M059J (cell line): ENCODE measurements around the gene PNCK. TPM values are rescaled to one million over a fixed set of nuclear protein-coding genes. Genes with fewer than 3 reads are reported as not detected.
A peak's percentile ranks its signal among the peaks of the same experiment; 100 is the strongest.

Experiments
- DNase-seq: peaks from one replicate; pipeline ENCODE4 v3.0.0-alpha.2; 2012; ENCODE audit warnings: low read depth
- total RNA-seq: library from RNA; depleted of rRNA; stranded (reverse); fragments of >200 nt; shearing (Covaris generic); gene quantifications from 2 replicates; pipeline ENCODE4 v1.2.3, GENCODE V29; 2014; rRNA removed

Gene PNCK
- total RNA-seq, 1 experiment from 2014 or later, result not detected

DNA sequence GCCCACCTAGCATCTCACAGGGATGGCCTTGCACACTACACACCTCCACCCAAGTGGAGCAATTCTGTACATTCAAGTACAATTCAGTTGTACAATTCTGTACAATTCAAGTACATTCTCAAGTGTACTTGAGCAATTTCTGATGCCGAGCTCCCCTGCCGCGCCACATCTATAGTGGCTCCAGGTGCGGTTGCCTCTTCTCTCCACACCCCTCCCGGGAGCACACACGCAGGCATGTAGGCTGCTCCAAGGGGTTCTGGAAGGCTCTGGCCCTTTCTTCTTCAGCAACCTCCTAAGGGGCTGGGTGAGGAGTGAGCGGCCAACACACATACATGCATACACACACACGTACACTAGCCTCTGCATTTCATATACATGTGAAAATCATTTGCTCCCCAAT, 45.5 kb downstream of the PNCK start:
- no peak for DNase-seq

DNA sequence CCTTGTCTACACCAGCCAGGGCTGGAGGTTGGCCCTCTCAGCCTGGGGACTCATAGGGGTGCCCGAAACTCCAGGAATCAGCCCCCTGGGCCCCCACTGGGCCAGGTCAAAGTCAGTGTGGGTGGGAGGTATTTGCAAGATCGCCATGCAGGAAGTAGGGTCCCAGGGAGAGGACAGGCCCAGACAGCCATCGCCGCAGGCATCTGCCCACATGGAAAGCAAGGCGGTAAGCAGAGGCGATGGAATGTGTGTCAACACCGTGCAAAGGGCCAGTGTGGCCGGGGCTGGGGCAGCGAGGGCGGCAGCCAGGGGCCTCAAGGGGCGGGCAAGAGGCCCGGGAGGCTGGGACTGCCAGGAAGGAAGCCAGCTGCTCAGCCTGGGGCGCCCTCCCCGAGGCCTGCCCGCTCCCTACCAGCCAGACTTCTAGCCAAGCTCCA, 45.9 kb downstream of the PNCK start:
- DNase-seq, result peak; percentile 21

DNA sequence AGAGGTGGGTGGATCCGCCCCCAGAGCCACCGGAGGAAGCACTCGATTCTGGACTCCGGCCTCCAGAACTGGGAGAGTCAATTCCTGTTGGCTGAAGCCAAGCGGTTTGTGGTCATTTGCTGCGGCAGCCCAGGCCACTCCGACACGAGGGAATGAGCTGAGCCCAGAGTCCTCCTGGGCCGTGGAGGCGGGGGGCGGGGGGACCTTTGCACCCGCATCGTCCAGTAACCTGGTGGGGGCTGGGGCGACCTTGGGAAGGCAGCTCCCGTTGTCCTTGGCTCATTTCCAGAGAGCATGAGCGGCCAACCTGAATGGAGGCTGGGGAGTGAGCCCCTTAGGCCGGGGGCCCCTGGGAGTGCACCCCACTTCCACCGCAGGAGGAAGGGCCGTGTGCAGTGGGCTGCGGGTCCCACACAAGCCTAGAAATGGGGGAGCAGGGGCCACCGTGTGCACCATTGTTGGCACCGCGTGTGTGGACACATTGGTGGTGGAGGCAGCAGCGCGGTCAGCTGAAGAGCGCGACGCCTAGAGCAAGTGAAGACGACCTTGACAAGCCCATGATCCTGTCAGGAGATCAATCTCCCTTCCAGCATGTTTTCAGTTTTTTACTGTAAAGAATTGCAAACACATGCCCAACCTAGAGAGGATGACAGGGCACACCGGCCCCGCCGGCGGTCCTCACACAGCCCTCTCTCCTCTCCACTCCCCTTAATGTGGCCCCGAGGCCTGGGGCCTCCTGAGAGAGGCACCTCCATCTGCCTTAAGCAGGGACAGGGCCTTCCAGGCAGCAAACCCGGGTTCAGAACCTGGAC, 46.5 kb downstream of the PNCK start:
- DNase-seq, result no peak

DNA sequence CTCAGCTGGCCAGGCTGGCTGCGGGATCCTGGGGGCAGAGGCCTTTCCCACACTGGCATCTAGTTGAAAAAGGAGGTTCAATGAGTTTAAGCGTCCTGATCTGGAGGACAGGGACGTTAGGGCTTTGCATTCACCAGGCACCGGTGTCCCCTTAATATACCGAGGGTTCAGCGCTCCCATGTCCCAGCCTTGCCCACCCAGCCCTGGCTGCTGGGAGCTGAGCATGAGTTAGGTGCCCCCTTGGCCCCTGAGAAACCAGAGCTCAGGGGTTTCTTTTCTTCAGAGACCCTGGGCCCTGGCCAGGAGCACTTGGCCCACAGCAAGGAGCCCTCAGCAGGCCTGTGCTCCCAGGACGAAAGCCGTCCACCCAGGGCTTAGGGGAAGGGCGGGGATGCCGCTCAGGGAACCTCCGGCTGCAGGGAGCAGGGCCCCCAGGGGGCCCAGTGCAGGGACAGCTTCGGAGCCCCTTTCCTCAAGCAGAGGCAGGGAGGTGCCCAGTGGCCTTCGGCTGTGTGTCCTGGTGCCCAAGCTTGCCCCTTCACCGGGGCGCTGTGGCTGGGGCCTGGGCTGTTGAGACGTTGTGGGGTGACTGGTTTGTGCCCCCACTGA, 47.5 kb downstream of the PNCK start:
- DNase-seq, result no peak

DNA sequence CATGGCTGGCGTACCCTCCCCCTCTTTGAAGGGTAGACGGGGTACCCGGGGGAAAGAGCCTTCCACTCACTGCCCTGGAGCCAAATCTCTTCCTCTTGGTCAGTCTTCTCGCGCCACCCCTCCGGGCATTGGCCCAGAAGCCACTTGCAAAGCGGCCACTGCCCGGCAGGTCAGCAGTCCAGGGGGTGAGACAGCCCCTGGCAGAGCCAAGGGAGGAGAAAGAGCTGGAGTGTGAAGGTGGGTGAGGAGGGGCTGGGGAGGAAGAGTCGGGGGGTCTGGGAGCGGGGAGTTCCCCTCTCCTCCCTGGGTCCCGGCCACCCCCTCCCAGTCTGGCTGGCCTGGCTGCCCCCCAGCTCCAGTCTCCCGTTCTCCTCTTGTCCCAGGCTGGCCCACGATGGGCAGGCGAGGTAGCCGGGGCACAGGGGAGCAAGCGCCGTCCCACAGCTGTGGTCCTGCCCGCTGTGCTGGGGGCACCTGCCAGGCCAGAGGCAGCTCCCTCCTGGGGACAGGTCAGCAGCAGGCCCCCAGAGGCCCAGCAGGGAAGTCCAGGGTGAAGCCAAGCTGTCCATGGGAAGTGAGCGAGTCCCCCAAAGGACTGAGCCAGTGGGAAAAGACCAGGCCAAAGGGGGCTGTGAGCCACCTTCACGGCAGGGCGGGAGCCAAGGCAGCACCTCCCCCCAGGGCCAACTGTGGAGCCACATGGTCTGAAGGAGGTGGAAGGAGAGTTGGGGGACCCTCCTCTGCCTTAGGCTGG, 48.2 kb downstream of the PNCK start:
- no peak for DNase-seq

DNA sequence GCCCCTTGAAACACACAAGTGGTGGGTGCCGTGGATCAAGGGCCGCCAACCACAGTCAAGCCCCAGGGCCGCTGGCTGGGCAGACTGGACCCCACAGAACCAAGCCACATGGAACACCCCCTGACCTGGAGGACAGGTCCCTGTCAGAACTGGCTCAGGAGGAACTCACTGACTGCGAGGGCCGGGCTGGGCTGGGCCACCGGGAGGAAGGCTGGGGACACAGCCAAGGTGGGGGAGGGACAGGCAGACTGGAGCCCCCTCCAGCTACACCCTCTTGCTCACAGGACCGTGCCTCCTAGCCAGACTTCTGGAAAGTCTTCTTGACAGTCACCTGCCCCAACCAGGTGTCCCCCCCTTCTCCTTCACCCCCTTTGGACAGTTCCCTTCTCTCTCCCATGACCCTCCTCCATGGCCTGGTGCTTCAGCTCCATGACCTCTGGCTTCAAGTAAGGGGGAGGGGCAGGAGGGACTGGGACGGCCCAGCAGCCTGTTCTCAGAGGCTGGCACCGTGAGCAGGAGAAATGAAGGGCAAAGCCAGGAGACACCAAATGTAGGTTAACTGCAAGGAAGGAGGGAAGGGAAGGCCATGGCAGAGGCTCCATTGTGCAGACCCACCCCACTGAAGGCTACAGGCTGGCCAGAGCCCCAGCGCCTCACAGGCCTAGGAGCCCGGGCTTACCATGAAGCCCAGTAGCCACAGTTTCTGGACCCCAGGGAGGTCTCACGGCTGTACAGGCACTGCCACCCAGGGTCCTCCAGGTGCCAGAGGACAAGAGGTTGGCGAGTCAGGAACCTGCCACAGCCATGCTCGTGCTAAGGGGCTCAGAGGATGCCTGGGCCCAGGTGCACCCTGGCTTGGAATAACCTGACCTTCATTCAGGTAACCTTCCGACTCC, 49.2 kb downstream of the PNCK start:
- DNase-seq, result no peak

DNA sequence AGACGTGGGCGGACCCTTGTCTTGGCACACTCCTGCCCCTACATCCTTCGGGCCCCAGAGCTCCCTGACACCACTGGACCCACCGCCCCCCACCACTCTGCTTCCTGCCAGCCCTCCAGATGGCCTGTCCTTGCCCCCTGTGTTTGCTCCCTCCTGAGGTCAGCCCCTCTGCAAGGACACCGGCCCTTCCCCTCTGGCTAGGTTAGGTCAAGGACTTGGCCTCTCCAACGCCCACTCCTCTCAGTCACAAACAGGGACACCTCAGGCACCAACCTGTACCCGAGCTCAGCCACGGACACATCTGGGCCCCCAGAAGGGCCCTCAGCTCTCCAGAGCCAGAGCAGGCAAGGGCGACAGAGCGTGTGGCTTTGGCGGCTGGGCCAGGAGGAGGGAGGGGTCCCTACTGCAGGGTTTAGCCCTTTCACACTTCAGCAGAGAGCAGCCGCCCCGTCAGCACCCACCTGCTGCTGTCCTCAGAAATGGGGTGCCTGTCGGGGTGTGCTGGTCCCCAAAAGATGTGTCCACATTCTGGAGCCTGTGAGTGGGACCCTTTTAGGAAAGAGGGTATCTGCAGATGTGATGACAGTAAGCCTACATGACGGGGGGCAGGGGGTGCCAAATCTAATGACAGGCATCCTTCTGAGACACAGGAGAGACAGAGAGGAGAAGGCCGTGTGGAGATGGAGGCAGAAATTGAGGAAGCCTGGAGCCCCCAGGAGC, 50.1 kb downstream of the PNCK start:
- no peak for DNase-seq

DNA sequence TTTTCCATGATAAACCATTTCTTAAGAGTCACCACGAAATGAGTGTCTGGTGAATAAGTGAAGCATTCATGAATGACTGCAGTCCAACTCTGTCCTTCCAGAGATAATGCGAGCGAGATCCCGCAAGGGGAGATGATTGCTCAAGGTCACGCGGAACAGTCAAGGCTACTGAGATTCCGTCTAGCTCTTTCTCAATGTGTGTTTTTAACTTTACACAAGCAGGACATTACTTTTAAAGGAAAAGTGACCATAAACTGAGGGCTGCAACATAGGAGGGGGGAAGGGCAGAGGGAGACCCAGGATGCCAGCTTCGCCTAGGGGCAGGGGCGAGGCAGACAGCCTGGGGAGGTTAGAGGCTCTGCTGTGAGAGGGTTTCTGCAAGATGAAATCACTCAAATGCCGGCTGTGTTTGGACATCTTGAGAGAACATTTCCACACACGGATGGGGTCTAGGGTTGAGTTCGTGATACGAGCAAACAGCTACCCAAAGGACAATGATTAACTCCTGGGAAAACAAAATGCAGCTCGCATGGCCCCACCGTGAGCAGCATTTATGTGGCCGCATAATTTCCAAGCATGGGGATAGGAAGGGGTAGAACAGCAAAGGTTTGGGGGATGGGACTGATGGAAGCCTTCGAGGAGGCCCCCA, 50.8 kb downstream of the PNCK start:
- no peak for DNase-seq

DNA sequence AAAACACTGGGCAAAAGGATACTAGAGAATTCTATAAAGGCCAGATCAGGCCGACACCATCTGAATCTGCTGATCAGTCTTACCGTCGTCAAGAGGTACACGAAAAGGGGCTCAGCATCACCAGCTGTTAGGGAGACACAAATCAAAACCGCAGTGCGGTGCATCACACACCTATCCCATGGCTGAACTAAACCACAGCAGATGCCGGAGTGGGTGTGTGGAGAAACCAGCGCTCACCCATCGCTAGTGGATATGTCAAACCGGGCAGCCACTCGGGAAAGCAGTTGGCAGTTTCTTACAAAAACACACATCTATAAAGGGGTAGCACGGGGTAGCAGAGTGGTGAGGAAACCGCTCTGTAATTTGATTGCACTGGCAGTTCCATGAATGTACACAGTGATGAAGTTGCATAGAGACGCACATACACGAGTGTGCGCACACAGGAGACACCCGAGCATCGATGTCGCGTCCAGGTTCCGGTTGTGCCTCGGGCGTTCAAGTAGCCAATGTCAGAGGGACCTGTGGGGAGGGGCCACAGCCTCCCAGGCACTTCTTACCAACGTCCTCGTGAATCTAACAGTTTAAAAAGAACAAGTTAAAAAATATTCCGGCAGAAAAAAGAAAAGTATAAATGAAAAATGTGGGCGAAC, 51.5 kb downstream of the PNCK start:
- DNase-seq, result no peak

DNA sequence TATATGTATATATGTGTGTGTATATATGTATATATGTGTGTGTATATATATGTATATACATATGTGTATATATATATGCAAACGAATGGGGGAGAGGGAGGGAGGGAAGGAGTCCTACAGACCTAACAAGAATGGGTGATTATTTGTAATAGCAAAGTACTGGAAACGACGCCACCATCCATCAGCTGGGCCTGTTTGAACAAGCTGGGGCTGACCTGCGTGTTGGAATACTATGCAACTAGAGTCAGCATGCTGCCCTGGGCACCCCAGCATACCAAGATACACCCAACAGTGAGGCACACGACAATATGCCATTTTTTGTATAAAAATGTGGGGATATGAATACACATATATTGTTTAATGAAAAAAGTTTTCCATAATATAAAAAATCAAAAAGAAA, 53.0 kb downstream of the PNCK start:
- no peak for DNase-seq

Other genes starting within 250 kb of the PNCK start
- gene TREX2, start 227.8 kb downstream of the PNCK start, total RNA-seq, result 1.6 TPM in 1 of 2 replicates, not detected in the other
- 76.0 and 85.3 TPM in 2 replicates for gene HAUS7, start 203.2 kb downstream of the PNCK start, total RNA-seq
- 53.3 TPM in 2 replicates for gene BGN, start 178.8 kb downstream of the PNCK start, total RNA-seq
- not detected in 2 replicates for gene ATP2B3, start 156.2 kb downstream of the PNCK start, total RNA-seq
- gene CCNQ, start 74.7 kb downstream of the PNCK start, total RNA-seq, result 45.8 and 52.7 TPM in 2 replicates
- gene DUSP9, start 26.6 kb downstream of the PNCK start, total RNA-seq, result 0.27 and 1.1 TPM in 2 replicates
- gene SLC6A8, start 14.1 kb upstream of the PNCK start, total RNA-seq, result 13.6 and 24.5 TPM in 2 replicates
- gene BCAP31, start 50.6 kb upstream of the PNCK start, total RNA-seq, result 384 and 401 TPM in 2 replicates
- gene ABCD1, start 51.0 kb upstream of the PNCK start, total RNA-seq, result 27.4 and 42.9 TPM in 2 replicates
- 1.2 and 2.2 TPM in 2 replicates for gene PLXNB3, start 90.4 kb upstream of the PNCK start, total RNA-seq
- 0.20 TPM in 1 of 2 replicates, not detected in the other for gene SRPK3, start 107.2 kb upstream of the PNCK start, total RNA-seq
- 131 and 165 TPM in 2 replicates for gene IDH3G, start 120.6 kb upstream of the PNCK start, total RNA-seq
- 455 and 477 TPM in 2 replicates for gene SSR4, start 120.9 kb upstream of the PNCK start, total RNA-seq
- 1.9 and 2.7 TPM in 2 replicates for gene PDZD4, start 156.7 kb upstream of the PNCK start, total RNA-seq
- 186 and 313 TPM in 2 replicates for gene L1CAM, start 212.4 kb upstream of the PNCK start, total RNA-seq
- gene AVPR2, start 230.9 kb upstream of the PNCK start, total RNA-seq, result 1.9 and 2.7 TPM in 2 replicates